ENCODE measurements around the gene UBR4. TPM values are rescaled to one million over a fixed set of nuclear protein-coding genes. Genes with fewer than 3 reads are reported as not detected.

The UBR4 gene
- total RNA-seq, 1 donor from 2014 or later = 56.3 TPM

DNA sequence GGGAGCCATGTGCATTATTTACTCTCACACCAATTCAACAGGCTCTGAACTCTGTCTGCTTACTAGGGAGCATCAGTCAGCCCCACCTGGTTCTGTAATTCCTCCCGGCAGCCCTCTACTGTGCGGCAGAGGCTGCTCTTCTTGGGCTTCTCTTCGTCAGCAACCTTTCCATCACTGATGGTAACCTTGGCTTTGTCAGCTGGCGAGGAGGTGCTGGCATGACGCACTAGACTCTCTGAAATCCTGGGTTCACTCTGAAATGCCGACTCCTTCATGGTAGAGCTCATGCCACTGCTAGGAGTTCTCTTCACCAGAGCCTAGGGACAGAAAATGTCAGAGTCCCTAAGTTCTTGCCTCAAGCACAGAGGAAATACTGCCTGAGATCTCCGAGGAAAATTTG, 49.2 kb downstream of the UBR4 start:
- intact Hi-C loops (cut with micrococcal nuclease) = no loop called here
- ATAC-seq = no peak
- DNase-seq = no peak

DNA sequence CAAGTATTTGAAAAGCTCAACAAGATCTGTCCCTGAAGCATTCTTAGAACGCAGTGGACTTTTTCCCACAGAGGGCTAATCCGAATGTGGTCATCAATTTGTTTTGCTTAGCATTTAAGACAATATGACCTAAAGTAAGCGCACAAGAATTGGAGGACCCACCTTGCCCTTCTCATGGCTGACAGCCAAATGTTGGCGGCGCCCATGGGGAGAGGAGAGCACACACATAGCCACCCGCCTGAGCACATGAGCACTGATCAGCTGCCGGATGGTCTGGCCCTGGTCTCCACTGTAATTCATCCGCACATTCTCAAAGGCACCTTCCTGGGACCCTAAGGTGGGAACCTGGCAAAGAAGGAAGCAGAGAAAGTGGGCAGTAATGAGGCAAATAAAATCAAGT, 52.4 kb downstream of the UBR4 start:
- intact Hi-C loops (cut with micrococcal nuclease) = no loop called here
- no peak for ATAC-seq
- no peak for DNase-seq

DNA sequence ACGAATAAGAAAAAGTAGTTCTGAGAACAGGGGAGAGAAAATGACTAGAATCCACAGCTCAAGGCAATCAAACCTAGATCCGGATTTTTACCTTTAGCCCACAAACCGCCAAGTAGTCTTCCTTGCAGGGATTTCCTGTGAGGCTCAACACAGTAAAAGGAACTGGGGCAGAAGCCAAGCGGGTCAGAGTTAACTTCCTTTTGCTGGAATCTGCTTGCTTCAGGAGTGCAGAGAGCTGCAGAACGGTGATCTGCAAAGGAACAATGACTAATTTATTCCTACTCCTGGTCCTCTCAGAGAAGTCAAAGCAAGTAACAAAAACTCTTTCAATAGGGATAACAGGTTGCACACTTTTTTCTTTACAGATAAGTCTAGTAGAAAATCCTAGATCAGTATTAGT, 53.4 kb downstream of the UBR4 start:
- ATAC-seq = peak; percentile 78
- intact Hi-C loops (cut with micrococcal nuclease) = no loop called here

DNA sequence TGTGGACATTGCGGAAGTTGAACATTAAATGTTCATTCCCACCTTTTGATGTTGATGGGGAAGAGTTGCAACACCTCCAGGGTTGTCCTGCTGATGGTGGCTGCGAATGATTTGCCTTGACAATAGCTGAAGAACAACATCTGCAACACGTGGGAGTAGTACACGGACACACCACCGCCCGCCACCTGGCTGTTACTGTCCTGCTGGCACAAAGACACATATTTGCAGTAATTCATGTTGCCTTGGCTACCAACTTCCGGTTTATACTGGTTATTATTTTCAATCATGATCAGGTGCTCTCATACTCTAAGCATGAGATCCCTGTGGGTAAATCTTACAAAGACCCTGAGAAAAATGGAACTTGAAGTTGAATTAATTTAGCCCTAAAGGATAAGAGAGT, 55.2 kb downstream of the UBR4 start:
- ATAC-seq = no peak

More for the DNA sequence above, 53.4 kb downstream of the UBR4 start:
- peak; percentile 31 for DNase-seq

DNA sequence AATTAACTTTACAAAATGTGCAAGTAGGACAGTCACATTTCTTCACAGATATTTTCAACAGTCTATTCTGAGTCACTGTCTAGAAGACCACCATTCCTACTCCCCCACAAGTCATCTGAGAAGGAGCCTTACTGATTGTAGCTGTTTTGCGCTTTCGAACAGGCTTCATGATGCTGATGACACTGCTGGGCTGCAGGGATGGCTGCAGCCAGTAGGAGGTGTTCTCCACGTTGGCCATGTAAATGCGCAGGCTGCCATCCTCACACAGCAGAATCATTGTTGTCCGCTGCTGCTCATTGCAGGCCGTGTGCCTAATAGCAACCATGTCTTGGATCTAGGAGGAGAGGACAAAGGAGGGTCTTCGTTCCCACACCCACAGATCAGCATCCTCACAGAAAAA, 56.9 kb downstream of the UBR4 start:
- intact Hi-C loops (cut with micrococcal nuclease) = no loop called here
- DNase-seq = no peak
- ATAC-seq = no peak

More for the DNA sequence above, 55.2 kb downstream of the UBR4 start:
- no peak for DNase-seq
- intact Hi-C loops (cut with micrococcal nuclease) = no loop called here

DNA sequence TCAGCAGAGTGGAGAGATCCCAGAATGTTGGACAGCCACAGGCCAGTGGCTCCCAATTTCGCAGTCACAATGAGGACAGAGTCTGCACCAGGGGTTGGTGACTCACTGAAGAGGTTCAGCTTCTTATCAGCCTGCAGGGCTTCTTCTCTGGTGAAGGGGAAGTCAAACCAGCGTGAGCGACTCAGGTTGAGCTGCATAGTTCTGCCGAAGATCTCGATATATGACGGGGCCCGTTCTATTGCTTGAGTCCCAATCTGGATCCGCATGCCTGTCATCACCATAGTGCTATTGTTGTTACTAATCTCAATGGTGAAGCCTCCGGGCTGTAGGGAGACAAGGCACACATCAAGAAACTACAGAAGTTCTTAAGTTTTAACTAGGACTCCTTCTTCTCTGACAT, 58.5 kb downstream of the UBR4 start:
- intact Hi-C loops (cut with micrococcal nuclease) = no loop called here
- ATAC-seq (no peak), DNase-seq (no peak)

DNA sequence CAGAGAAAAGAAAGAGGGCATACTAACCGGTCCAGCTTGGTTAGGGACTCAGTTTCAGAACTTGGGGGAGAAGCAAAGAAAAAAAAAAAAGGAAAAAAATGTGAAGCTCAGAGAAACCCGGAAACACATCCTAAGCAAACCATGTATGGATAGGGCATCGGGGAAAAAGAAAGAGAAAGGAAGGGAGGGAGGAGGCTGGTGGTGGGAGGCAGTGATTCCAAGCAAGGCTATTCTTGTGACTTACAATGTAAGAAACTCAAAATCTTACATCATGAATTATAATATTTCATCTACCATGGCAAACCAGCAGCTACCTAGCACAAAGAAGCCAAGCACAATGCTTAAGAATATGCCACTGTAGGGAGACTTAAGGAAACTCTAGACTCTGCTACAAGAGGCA, 60.3 kb downstream of the UBR4 start:
- ATAC-seq (no peak), DNase-seq (no peak)
- intact Hi-C loops (cut with micrococcal nuclease) = no loop called here

DNA sequence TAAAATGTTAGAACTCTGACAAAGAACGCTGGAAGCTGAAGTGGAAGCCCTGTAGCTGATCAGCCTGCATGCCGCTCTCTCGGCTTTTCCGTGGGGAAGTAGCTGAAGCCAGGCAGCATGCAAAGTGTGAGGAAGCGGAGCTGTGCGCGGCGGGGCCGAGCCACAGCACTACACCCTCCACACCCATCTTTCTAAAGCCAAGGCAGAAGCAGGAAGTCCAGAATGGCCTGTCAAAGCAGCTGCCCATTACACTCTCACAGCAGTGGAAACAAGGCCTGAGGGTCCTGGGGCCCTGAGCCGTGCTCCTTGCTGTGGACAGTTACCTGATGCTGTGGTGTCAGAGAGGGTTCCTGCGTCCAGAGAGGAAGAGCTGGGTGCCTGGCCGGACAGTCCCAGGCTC, 69.6 kb downstream of the UBR4 start:
- ATAC-seq (peak; percentile 68), DNase-seq (peak; percentile 34)
- intact Hi-C loops (cut with micrococcal nuclease) = no loop called here

DNA sequence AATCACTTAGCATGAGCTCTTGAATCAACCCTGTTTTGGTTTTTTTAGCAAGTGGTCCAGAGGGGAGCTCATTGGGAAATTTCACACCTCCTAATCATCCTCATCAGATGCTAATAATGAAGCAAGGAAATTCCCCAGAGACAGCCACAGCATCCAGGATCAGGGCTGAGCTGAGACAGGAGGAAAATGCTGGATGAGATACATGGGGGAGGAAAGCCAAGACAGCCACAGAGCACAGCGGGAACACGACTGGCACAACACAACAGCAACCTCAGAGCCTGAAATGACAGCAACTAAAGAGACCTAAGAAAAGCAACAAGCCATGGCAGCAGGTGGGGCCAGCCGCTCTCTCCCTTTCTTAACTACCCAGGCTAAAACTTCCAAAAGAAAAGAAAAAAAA, 70.4 kb downstream of the UBR4 start:
- no peak for ATAC-seq
- no peak for DNase-seq
- intact Hi-C loops (cut with micrococcal nuclease) = no loop called here

DNA sequence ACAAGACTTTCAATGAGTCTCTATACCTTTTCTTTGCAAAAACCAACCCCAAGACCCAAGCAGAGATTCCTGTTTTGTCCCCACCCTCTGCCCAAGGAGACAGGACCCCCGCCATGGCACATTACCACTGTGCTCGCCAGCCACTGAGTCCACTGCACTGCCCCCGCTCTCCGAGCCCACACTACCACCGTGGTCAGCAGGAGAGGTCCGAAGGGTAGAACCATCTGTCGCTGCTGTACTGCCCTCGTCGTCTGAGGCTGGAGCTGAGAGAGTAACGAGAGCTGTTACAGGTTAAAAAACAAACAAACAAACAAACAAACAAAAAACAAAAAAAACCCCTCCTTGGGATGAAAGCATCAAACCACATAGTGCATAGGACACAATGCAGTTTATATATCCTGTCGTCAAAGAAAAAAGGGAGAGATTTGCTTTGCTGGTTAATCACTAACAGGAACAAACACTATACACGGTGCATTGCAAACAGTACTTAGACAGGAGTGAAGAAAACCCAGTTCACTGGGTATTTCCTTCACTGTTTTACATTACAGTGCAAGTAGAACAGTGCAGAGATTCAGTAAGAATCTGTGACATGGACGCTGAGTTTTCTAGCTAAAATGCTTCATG, 71.0 kb downstream of the UBR4 start:
- no peak for ATAC-seq
- DNase-seq = no peak
- intact Hi-C loops (cut with micrococcal nuclease) = no loop called here

DNA sequence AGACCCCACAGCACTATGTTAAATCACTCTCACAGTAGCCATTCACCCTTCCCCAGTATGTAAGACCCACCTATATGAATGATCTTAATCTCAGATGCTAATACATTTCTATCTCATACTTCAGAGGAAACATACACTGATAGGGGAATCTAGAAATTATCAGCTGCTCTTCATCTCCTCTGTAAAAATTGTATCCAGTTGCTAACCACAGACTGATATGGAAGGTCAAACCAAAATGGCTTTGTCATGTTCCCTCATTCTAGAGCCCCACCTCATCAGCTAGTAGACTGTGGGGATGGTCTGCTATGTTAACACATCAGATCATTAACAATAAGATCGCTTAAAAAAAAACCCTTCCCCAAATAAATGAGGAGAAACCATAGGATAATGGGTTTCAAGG, 71.7 kb downstream of the UBR4 start:
- ATAC-seq (no peak), DNase-seq (no peak)
- intact Hi-C loops (cut with micrococcal nuclease) = no loop called here

DNA sequence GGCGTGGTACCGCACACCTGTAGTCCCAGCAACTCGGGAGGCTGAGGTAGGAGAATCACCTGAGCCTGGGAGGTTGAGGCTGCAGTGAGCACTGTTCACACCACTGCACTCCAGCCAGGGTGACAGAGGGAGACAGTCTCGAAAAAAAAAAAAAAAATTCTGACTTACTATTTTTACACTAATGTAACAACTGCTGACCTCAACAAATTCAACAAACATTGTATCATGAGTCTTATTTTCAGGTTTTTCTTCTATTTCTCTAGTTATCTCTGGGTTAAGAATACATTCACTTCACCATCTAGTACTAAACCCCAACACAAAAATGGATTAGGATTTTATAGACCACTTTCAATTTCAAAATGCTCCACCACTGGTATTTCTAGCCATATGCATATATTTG, 72.9 kb downstream of the UBR4 start:
- intact Hi-C loops (cut with micrococcal nuclease) = no loop called here
- ATAC-seq (no peak), DNase-seq (no peak)

DNA sequence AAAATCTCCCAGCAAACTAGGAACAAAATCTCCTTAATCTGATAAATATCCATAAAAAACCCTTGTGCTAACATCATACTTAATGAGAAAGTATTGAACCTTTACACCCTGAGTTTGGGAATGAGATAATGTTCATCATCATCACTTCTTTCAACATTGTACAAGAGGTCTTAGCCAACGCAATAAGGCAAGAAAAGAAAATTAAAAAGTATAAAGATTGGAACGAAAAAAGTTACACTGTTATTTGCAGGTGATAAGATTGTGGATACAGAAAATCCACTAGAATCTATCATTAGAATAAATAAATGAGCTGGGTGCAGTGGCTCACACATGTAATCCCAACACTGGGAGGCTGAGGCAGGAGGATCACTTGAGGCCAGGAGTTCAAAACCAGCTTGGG, 76.7 kb downstream of the UBR4 start:
- intact Hi-C loops (cut with micrococcal nuclease) = no loop called here

DNA sequence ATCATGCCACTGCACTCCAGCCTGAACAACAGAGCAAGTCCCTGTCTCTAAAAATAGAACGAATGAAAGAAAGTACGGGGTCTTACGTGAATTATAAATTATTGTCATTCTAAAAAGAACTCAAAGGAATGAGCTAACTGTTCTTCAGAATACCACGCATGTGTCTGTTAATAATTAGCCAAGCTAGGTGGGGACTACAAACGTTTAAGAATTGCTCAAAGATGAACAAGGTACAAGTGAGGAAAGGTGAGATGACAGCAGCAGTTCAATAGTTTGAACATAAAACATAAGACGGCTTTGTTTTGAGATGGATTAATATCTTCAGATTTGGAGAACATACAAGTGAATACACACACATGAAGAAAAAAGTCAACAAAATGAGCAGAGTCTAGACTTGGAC, 79.6 kb downstream of the UBR4 start:
- DNase-seq (no peak), ATAC-seq (no peak)
- intact Hi-C loops (cut with micrococcal nuclease) = no loop called here

More for the DNA sequence above, 76.7 kb downstream of the UBR4 start:
- ATAC-seq = no peak
- no peak for DNase-seq

DNA sequence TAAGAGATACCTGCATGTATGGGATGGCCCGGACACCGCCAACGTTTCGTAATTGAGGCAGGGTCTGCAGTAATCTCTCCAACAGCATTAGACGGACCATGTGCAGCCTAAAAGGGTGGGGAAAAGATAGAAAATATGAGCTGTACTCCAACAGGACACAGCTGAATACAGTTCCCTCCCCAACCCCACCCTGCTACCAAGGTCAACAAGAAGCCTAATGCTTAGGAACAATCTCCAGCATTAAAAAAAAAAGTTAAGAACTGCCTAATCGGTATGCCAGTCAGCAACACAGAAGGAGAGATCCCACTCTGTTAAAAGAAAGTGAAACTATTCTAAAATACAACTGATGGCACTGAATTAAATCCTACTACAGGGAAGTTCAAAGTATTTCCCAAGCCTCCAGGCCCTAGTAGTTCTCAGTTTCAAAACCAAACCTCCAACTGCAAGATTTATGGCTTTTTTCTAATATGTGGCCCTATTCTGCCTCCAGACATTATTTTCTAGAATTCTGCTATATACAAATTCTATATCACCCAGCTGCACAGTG, 81.0 kb downstream of the UBR4 start:
- ATAC-seq = no peak
- intact Hi-C loops (cut with micrococcal nuclease) = no loop called here
- no peak for DNase-seq

DNA sequence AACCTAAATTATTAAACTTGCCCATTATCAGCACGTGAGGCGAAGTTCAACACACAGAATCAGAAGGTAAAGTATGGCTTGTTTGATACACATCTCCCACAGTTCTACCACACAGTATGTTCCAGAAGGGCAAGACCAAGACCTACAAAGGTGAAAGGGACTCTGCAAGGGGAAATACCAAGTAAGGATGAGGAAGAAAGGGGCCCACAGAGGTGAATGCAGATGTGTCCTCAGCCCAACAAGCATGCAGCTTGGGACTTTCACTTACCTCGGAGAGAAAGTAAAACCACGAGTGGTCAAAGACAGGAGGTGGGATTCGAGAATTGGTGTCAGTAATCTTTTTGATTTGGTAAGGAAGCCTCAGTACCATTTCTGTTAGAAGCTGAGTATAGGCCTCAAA, 85.8 kb downstream of the UBR4 start:
- intact Hi-C loops (cut with micrococcal nuclease) = no loop called here
- DNase-seq = no peak
- ATAC-seq = no peak

DNA sequence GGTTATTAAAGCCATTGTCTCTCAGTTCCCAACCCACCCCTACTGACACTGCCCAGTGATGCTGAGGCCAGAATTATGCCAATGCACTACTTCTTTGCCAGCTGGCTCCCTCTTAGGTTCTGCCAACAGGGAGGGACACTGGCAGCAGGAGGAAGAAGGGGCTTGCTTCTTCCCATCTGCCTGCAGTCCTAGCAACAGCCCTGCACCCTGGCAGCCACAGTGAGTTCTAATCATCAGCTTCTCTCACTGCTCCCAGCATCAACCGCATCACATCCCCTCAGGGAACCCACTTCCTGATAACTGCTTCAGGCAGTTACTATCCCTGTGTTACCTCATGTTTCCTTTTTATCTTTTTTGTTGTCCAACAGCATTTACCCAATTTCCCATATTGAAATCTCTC, 86.2 kb downstream of the UBR4 start:
- peak; percentile 36 for DNase-seq
- ATAC-seq = peak; percentile 82
- intact Hi-C loops (cut with micrococcal nuclease) = no loop called here

DNA sequence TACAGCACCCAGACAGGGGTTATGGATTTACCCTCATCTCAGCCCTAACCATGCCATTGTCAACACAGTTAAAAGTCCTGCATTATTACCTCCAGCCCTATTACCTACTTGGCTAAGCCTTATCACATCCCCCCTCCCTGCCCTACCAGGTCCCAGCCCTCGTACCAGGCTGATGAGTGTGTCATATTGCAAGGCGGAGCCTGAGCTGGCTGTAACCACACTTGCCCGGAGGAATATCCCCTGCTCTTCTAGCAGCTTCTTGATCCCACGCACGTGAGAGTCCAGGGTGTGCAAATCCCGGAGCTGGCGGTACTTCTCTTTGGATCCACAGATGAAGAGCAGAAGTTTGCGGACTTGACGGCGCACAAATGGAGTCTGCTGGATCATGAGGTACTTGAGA, 87.4 kb downstream of the UBR4 start:
- ATAC-seq (peak; percentile 91), DNase-seq (peak; percentile 39)
- intact Hi-C loops (cut with micrococcal nuclease) = no loop called here

DNA sequence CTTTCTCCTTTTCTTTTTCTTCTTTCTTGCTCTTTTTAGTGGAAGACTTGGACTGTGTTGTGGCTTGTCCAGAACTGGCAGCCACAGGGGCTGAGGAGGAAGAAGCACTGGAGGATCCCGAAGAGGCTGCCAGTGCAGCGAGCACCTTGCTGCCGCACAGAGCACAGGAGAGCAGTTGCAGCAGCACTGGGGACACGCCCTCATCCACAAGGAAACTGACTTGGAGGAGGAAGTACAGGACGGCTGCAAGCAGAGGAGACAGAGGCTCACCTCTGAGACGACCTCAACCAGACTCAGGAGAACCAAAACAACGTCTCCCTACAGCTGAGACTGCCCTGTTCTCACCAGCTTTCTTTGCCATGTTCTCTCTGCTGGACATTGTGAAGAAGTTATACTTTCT, 88.9 kb downstream of the UBR4 start:
- intact Hi-C loops (cut with micrococcal nuclease) = no loop called here
- no peak for ATAC-seq
- no peak for DNase-seq

DNA sequence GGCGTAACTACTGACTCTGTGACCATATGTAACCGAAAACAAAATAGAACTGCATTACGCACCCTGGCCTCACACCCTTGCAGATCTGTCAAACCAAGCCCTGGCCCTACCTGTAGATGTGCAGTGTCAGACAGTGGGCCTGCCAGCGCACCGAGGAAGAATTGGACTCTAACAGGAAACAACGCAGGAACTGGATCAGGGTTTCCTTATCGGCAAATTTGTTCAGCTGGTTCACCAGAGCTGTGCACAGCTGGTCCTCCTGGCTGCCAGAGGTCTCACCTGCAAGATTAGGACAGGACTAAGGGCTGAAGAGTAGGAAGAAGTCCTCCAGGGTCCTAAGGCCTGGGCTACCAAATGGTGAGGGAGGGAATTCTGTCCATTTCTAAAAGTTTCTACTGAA, 90.0 kb downstream of the UBR4 start:
- ATAC-seq = no peak
- intact Hi-C loops (cut with micrococcal nuclease) = no loop called here
- DNase-seq = no peak

DNA sequence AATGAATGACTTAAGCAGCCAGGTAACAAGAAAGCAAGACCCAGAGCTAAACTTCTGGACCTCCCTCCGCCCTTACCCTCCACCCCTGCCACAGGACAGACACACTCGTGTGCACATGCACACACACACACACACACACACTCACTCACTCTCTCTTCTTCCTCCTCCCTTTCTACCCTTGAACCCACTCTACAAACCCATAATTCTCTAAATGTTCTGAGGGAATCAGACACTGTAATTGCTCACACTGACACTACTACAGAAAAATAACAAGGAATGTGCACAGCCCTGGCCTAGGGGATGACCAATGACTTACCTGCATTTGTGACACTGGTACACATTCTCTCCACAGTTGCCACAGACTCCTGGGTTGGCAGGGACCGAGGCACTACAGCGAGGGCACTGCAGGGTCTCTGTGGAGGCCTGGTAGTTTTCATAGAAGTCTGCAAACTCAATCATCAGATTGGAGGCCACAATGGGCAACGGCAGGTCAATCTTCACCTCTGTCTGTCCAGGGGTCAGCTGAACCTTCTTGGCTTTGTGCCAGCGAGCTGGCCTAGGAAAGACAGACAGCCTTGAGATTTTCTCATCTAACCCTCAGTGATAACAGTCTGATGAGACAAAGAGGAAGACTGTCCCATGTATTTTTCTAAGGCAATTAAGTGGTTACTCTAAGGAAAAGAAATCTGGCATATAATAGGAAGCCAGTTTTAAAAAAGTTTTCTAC, 94.8 kb downstream of the UBR4 start:
- ATAC-seq = no peak
- no peak for DNase-seq
- intact Hi-C loops (cut with micrococcal nuclease) = no loop called here
